ENCODE measurements around the gene FOXF2. TPM values are rescaled to one million over a fixed set of nuclear protein-coding genes. Genes with fewer than 3 reads are reported as not detected.

FOXF2 gene
- 17.5 to 29.8 TPM (median 25.5 TPM) in 5 replicates for total RNA-seq (2022; extraction: Qiagen RNA extraction; ENCODE audit: low read depth)

GRCh38 chr6:1389369-1390132, at the start of gene FOXF2:
Gene FOXF2, plus strand, starts transcription at chr6:1389576. Its CDS starts 372 bp downstream, at chr6:1389948.

Other genes with a start within 250 kb of the FOXF2 start
- 4.6 to 7.1 TPM (median 5.0 TPM) in 5 replicates for gene FOXQ1, start 77.5 kb upstream of the FOXF2 start, total RNA-seq (2022; extraction: Qiagen RNA extraction; ENCODE audit: low read depth)
- gene FOXC1, start 220.3 kb downstream of the FOXF2 start, total RNA-seq (2022; extraction: Qiagen RNA extraction; ENCODE audit: low read depth) = 6.4 to 10.8 TPM (median 8.2 TPM) in 5 replicates

Measured in A549 treated with ZK216348 at 1 μM for 4 hours (cell line).